Ectodermal cell (in vitro differentiated cells): ENCODE results near the gene FBF1.
A peak's percentile ranks its signal among the peaks of the same experiment; 100 is the strongest.
"Not testable (repeated sequence)": the region's sequence is repeated elsewhere in the genome, so short reads cannot be mapped to it uniquely, and the experiment has no call there.

Source experiments
- H3K27ac ChIP-seq: 2 replicates; pipeline ENCODE4 v1.7.0; 2013; ENCODE audit warnings: mild to moderate bottlenecking, low read depth, low read length; ENCODE audit not compliant: insufficient read depth, poor library complexity, severe bottlenecking
- H3K27me3 ChIP-seq: 2 replicates; pipeline ENCODE4 v1.7.0; 2013; ENCODE audit warnings: mild to moderate bottlenecking, low read length; ENCODE audit not compliant: insufficient read depth, control insufficient read depth, poor library complexity, severe bottlenecking
- H3K36me3 ChIP-seq: one replicate; pipeline ENCODE4 v1.7.0; 2013; ENCODE audit warnings: low read length; ENCODE audit not compliant: control insufficient read depth, insufficient read depth
- H3K4me1 ChIP-seq: one replicate; pipeline ENCODE4 v1.7.0; 2013; ENCODE audit warnings: low read length; ENCODE audit not compliant: control insufficient read depth, insufficient read depth
- H3K4me3 ChIP-seq: 2 replicates; pipeline ENCODE4 v1.7.0; 2013; ENCODE audit warnings: low read depth, low read length, control low read depth; ENCODE audit not compliant: insufficient read depth
- H3K9me3 ChIP-seq: 2 replicates; pipeline ENCODE4 v1.7.0; 2013; ENCODE audit warnings: mild to moderate bottlenecking, low read length, moderate library complexity; ENCODE audit not compliant: control insufficient read depth
- WGBS, 2 experiments: methylation state at CpG; one replicate each; pipeline ENCODE4 v1.1.7; 2013; ENCODE audit warnings: missing lambda C conversion rate in 2 of 2; 5-methylcytosine and 5-hydroxymethylcytosine counted together

The FBF1 gene

GRCh38 chr17:75894049-75894733, 46.7 kb downstream of the FBF1 start:
- Histone ChIP-seq H3K27me3 (no peaks in the 10 kb centered on the region), H3K9me3 (no peaks in the 10 kb centered on the region), H3K36me3 (peaks cover 15% of the 10 kb centered on the region), H3K4me3 (no peak overlapping the region), H3K27ac (no peak overlapping the region), H3K4me1 (peaks cover 32% of the 10 kb centered on the region)
- 78 to 79% methylated on average over 22 of the region's 22 CpGs for WGBS, 2 experiments

- Histone ChIP-seq H3K27me3 (no peaks in the 10 kb centered on the region), H3K4me1 (peaks cover 32% of the 10 kb centered on the region), H3K36me3 (peaks cover 9% of the 10 kb centered on the region), H3K9me3 (no peaks in the 10 kb centered on the region), H3K27ac (no peak overlapping the region), H3K4me3 (no peak overlapping the region)
- 93% methylated on average over 18 of the region's 18 CpGs for WGBS, 2 experiments
Observed at GRCh38 chr17:75893305-75894048, 47.4 kb downstream of the FBF1 start.

- Histone ChIP-seq H3K36me3 (peaks cover 5% of the 10 kb centered on the region), H3K27ac (no peak overlapping the region), H3K4me1 (peaks cover 32% of the 10 kb centered on the region), H3K4me3 (no peak overlapping the region), H3K9me3 (no peaks in the 10 kb centered on the region), H3K27me3 (no peaks in the 10 kb centered on the region)
- 88 to 90% methylated on average over 16 of the region's 16 CpGs for WGBS, 2 experiments
Observed at GRCh38 chr17:75892556-75893224, 48.2 kb downstream of the FBF1 start.

- no peaks in the 10 kb centered on the region for H3K27me3 ChIP-seq
- no peaks in the 10 kb centered on the region for H3K9me3 ChIP-seq
- no peak overlapping the region for H3K4me3 ChIP-seq
- H3K27ac ChIP-seq, result peak overlapping the region; percentile 53
- peaks cover 27% of the 10 kb centered on the region for H3K4me1 ChIP-seq
- H3K36me3 ChIP-seq, result peaks cover 5% of the 10 kb centered on the region
- WGBS, 2 experiments, result 89 to 91% methylated on average over 32 of the region's 32 CpGs
Observed at GRCh38 chr17:75891605-75892555, 49.0 kb downstream of the FBF1 start.

- H3K9me3 ChIP-seq, result no peaks in the 10 kb centered on the region
- peaks cover 27% of the 10 kb centered on the region for H3K4me1 ChIP-seq
- H3K36me3 ChIP-seq, result peaks cover 5% of the 10 kb centered on the region
- WGBS, 2 experiments, result 95% methylated on average over 31 of the region's 31 CpGs
- peak overlapping the region; percentile 53 for H3K27ac ChIP-seq
- no peaks in the 10 kb centered on the region for H3K27me3 ChIP-seq
- no peak overlapping the region for H3K4me3 ChIP-seq
Observed at GRCh38 chr17:75891022-75891604, 49.7 kb downstream of the FBF1 start.

GRCh38 chr17:75889454-75889853, 51.4 kb downstream of the FBF1 start:
- no peaks in the 10 kb centered on the region for H3K27me3 ChIP-seq
- no peak overlapping the region for H3K27ac ChIP-seq
- H3K36me3 ChIP-seq, result peaks cover 5% of the 10 kb centered on the region

GRCh38 chr17:75888484-75888883, 52.4 kb downstream of the FBF1 start:
- Histone ChIP-seq H3K27ac (no peak overlapping the region), H3K27me3 (no peaks in the 10 kb centered on the region), H3K4me1 (peaks cover 8% of the 10 kb centered on the region), H3K36me3 (peaks cover 5% of the 10 kb centered on the region), H3K4me3 (no peak overlapping the region), H3K9me3 (no peaks in the 10 kb centered on the region)
- 92% methylated on average over 4 of the region's 6 CpGs for WGBS, 2 experiments

More at GRCh38 chr17:75889454-75889853, 51.4 kb downstream of the FBF1 start:
- peaks cover 16% of the 10 kb centered on the region for H3K4me1 ChIP-seq
- 91 to 92% methylated on average over 6 of the region's 6 CpGs for WGBS, 2 experiments
- H3K4me3 ChIP-seq, result no peak overlapping the region
- no peaks in the 10 kb centered on the region for H3K9me3 ChIP-seq

- H3K27me3 ChIP-seq, H3K4me3 ChIP-seq, H3K27ac ChIP-seq, H3K4me1 ChIP-seq, H3K9me3 ChIP-seq, H3K36me3 ChIP-seq: not testable (repeated sequence)
- WGBS, 2 experiments, result 91 to 94% methylated on average over 9 of the region's 9 CpGs
Observed at GRCh38 chr17:75885860-75886259, 55.0 kb downstream of the FBF1 start.

- H3K36me3 ChIP-seq, result peaks cover 5% of the 10 kb centered on the region
- H3K27me3 ChIP-seq, result no peaks in the 10 kb centered on the region
- H3K27ac ChIP-seq, result no peak overlapping the region
- H3K4me3 ChIP-seq, result no peak overlapping the region
- no peaks in the 10 kb centered on the region for H3K9me3 ChIP-seq
- WGBS, 2 experiments, result 92% methylated on average over 8 of the region's 8 CpGs
- no peaks in the 10 kb centered on the region for H3K4me1 ChIP-seq
Observed at GRCh38 chr17:75885431-75885830, 55.4 kb downstream of the FBF1 start.
